DND-41 (cell line): ENCODE data around the gene KDM6A.

Experiments used
- EZH2 ChIP-seq: IDR thresholded peaks from 3 replicates; pipeline ENCODE4 v1.6.1; 2012; ENCODE audit warnings: borderline replicate concordance, low read depth, mild to moderate bottlenecking, moderate library complexity, low read length, inconsistent platforms; ENCODE audit not compliant: severe bottlenecking
- TF ChIP-seq, protein P1 (sequence below): IDR thresholded peaks from 2 replicates; pipeline ENCODE4 v1.5.1; 2012; ENCODE audit warnings: borderline replicate concordance, low read length, moderate library complexity, mild to moderate bottlenecking; ENCODE audit not compliant: poor library complexity, severe bottlenecking; ENCODE audit errors: extremely low read depth

GRCh38 chrX:44872821-44873414 is at the start of gene KDM6A:
- TF ChIP-seq EZH2, result no peak
- TF ChIP-seq, protein P1, sequence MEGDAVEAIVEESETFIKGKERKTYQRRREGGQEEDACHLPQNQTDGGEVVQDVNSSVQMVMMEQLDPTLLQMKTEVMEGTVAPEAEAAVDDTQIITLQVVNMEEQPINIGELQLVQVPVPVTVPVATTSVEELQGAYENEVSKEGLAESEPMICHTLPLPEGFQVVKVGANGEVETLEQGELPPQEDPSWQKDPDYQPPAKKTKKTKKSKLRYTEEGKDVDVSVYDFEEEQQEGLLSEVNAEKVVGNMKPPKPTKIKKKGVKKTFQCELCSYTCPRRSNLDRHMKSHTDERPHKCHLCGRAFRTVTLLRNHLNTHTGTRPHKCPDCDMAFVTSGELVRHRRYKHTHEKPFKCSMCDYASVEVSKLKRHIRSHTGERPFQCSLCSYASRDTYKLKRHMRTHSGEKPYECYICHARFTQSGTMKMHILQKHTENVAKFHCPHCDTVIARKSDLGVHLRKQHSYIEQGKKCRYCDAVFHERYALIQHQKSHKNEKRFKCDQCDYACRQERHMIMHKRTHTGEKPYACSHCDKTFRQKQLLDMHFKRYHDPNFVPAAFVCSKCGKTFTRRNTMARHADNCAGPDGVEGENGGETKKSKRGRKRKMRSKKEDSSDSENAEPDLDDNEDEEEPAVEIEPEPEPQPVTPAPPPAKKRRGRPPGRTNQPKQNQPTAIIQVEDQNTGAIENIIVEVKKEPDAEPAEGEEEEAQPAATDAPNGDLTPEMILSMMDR, result no peak
